NCI-H1417 (cell line): ENCODE measurements around the gene MRPS10.

Source experiments
- DNase-seq, 3 experiments: peaks; one replicate each; lab custom pipeline; 2025; lab: John Stamatoyannopoulos, UW

MRPS10 gene

GRCh38 chr6:42217519-42218367 is at the start of gene MRPS10:
MRPS10 (minus strand) TSS chr6:42217861; CDS start chr6:42217849, 12 bp downstream.
- DNase-seq = peak; percentile 89 to 97 (median 95)

GRCh38 chr6:42266538-42266937 is 48.9 kb upstream of the MRPS10 start:
- DNase-seq = no peak

GRCh38 chr6:42264852-42265390 is 47.3 kb upstream of the MRPS10 start:
- no peak for DNase-seq

GRCh38 chr6:42264162-42264851 is 46.6 kb upstream of the MRPS10 start:
- DNase-seq = no peak

- DNase-seq = no peak
Measured at GRCh38 chr6:42263165-42263728, 45.6 kb upstream of the MRPS10 start.

- DNase-seq = peak in 1 of 3 experiments; percentile 12
Measured at GRCh38 chr6:42260972-42261371, 43.3 kb upstream of the MRPS10 start.

- no peak for DNase-seq
Measured at GRCh38 chr6:42260396-42260888, 42.8 kb upstream of the MRPS10 start.

- no peak for DNase-seq
Measured at GRCh38 chr6:42259841-42260395, 42.3 kb upstream of the MRPS10 start.

- no peak for DNase-seq
Measured at GRCh38 chr6:42259286-42259685, 41.6 kb upstream of the MRPS10 start.

- DNase-seq = no peak
Measured at GRCh38 chr6:42257614-42258013, 40.0 kb upstream of the MRPS10 start.

- DNase-seq = no peak
Measured at GRCh38 chr6:42257063-42257462, 39.4 kb upstream of the MRPS10 start.

- no peak for DNase-seq
Measured at GRCh38 chr6:42255050-42255449, 37.4 kb upstream of the MRPS10 start.

- DNase-seq = no peak
Measured at GRCh38 chr6:42254505-42254904, 36.8 kb upstream of the MRPS10 start.

GRCh38 chr6:42251911-42252637 is 34.4 kb upstream of the MRPS10 start:
- DNase-seq = peak in 2 of 3 experiments; percentile 41 to 73

- no peak for DNase-seq
Measured at GRCh38 chr6:42251500-42251899, 33.8 kb upstream of the MRPS10 start.

GRCh38 chr6:42250274-42250931 is 32.7 kb upstream of the MRPS10 start:
- peak in 2 of 3 experiments; percentile 69 to 82 for DNase-seq

GRCh38 chr6:42249279-42249678 is 31.6 kb upstream of the MRPS10 start:
- DNase-seq = no peak

GRCh38 chr6:42243046-42243445 is 25.4 kb upstream of the MRPS10 start:
- no peak for DNase-seq

GRCh38 chr6:42241915-42242314 is 24.3 kb upstream of the MRPS10 start:
- DNase-seq = no peak

- DNase-seq = no peak
Measured at GRCh38 chr6:42239736-42240375, 22.2 kb upstream of the MRPS10 start.
